Limb (tissue), 2 donors: Measurements from ENCODE around the gene NDUFS7.

Experiments used
- DNase-seq, 2 donors: peaks; one replicate each; pipeline ENCODE4 v3.0.0-alpha.2; 2016; ENCODE audit errors: extremely low spot score in 2 of 2

Gene NDUFS7

DNA sequence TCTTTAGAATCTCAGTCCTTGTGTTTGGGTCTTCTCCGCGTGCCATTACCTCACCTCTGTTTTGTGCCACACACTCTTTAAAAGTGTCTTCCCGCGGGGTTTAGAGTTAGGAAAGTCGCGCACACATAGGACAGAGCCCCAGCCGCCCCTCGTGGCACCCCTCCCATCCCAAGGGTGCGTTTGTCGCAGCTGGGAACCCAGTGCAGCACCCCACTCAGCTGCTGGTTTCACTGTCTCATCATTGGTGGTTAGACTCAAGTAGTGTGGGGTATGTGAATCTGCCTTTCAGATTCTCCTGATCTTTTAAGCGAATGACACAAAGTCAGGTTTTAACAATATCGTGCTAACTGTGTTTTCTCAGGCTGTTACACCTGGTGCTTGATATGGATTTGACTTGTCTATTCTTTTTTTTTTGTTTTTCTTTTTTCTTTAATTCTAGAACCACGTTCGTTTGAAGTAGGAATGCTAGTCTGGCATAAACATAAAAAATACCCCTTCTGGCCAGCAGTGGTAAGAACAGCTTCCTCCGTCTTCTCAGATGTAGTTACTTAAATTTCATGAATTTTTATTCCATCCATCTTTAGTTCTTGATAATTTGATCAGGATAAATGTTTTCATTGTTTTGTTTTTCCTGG, 19.5 kb upstream of the NDUFS7 start:
- no peak for DNase-seq

DNA sequence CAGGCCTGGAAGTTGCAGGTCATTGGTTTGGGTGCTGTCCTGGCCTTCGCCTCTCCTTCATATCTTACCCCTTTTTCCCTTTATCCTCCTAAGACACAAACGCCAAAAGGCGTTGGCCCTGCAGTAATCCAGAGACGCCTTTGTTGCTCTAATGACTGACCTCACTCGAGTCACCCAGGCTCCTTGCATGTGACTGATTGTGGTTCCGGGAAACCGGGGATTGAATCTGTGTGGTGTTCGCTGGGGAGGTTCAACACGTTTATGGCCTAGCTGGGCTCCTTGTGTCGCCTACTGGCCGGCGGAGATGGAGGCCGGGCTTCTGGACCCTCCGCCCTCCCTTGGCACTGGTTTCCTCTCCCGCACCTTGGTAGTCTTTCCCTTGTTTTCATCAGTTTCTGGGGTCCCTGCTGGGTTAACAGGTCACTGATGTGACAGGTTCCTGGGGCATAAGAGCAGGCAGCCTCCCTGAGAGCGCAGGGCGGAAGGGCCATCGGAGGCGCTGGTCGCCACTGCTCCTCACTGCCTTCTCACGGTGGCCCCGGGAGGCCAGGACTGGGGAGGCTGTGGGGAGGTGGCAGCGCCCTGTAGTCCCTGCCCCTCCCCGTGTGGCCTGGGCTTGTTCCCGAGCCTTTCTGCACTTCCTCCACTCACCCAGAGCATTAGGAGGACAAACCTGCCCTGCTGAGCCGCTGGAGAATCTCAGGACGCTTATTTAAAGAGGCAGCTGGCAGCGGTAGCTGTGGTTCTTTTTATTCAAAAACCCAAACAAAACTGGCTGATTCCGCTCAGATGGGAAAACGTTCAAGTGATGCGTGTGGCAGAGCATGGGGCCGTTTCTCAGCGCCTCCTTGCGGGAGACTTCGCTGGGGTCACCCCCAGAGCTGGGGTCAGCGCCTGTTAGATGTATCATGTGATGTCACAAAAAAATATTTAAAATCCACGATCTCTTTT, 18.1 kb upstream of the NDUFS7 start:
- no peak for DNase-seq

DNA sequence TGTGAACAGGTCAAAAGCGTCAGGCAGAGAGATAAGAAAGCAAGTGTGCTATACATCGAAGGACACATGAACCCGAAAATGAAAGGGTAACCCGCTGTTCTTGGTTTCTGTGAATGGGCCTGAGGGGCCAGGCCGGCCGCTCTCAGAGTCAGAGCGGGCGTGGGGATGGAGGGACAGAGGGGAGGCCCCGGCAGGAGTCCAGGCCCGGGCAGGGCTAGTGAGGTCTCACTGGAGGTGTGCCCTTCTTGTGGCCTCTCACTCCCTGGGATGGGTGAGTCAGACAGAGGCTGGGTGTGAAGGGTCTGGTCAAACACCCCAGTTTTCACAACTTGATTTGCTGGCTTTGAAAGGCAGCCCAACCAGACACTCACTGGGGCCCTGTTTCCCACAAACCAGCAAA, 17.4 kb upstream of the NDUFS7 start:
- DNase-seq = no peak

GRCh38 chr19:1366899-1367870, 16.5 kb upstream of the NDUFS7 start:
- no peak for DNase-seq

- DNase-seq = no peak
Measured at GRCh38 chr19:1369214-1369805, 14.4 kb upstream of the NDUFS7 start.

- DNase-seq = no peak
Measured at GRCh38 chr19:1370579-1371361, 12.9 kb upstream of the NDUFS7 start.

DNA sequence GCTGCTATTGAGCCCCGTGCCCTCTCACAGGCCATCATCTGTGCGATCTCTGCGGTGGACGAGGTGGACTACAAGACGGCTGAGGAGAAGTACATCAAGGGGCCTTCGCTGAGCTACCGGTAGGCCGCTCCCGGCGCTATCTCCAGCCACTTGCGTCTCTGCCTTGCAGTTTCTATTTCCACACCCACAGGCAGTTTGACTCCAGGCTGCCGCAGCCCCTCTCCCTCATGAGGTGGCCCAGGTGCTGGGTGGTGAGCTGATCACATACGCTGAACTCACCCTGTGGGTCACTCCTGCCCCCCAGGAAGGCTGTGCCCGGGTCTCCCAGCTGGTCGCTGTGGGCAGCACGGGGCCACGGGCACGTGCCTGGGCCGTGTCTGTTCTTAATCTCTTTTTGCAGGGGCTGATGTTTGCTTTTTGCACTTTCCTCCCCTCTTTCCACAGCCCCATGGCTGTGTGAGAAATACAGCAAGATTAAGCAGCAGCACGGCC, 10.6 kb upstream of the NDUFS7 start:
- DNase-seq = no peak

GRCh38 chr19:1373534-1374249, 10.0 kb upstream of the NDUFS7 start:
- no peak for DNase-seq

GRCh38 chr19:1374250-1374577, 9.5 kb upstream of the NDUFS7 start:
- DNase-seq = no peak

GRCh38 chr19:1376415-1376805, 7.3 kb upstream of the NDUFS7 start:
- no peak for DNase-seq

GRCh38 chr19:1377176-1377964, 6.3 kb upstream of the NDUFS7 start:
- no peak for DNase-seq

DNA sequence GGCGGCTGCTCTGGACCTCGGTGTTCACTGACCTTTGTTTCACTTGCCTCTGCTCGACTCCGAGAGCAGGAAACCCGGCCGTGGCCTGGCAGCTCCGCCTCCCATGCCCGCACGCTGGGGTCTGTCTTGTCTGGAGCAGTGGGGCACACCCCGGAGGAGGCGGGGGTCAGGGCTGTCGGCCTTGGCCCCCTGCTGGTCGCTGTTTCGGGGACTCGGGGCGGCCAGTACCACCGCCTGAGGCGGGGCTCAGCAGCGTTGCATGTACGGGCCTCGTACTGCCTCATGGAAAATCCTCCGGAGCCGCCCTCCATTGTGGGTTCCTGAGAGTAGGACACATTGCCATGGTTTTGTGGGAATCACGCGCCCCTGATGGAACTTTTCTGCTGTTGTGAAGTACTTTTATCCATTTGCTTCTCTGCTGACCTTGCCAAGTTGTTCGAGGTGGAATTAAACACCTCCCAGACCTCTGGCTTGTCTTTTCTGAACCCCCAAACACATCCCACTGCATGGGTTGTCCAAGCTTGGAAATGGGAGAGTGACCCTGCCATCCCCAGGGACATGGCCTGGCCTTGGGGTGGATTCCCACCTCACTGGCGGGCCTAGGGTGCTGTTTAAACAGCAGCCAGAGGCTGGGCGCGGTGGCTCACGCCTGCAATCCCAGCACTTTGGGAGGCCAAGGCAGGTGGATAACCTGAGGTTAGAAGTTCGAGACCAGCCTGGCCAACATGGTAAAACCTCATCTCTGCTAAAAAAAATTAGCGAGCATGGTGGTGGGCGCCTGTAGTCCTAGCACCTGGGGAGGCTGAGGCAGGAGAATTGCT, 5.5 kb upstream of the NDUFS7 start:
- DNase-seq = no peak

- no peak for DNase-seq
Measured at GRCh38 chr19:1379126-1379905, 4.4 kb upstream of the NDUFS7 start.

GRCh38 chr19:1379961-1380489, 3.7 kb upstream of the NDUFS7 start:
- no peak for DNase-seq

DNA sequence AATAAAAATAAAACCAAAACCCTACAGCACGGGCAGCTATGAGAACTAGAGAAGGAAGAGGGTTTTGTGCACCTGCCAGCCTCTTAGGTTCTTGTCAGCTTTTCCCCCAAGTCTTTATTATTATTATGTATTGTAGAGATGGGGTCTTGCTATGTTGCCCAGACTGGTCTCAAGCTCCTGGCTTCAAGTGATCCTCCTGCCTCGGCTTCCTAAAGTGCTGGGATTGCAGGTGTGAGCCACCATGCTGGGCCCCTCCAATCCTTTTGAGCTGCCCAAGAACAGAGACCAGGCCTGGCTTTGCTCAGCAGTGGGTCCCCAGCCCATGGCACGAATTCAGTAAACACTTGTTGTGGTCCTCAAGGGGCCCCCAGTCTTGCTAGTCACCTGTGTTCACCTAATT, 1.5 kb upstream of the NDUFS7 start:
- no peak for DNase-seq

- no peak for DNase-seq
Measured at GRCh38 chr19:1383017-1383311, 743 bp upstream of the NDUFS7 start.

- no peak for DNase-seq
Measured at GRCh38 chr19:1384085-1384462, 367 bp downstream of the NDUFS7 start.
